ENCODE measurements around the gene IVL. TPM values are rescaled to one million over a fixed set of nuclear protein-coding genes. Genes with fewer than 3 reads are reported as not detected.

The IVL gene
- total and polyA plus RNA-seq, 4 donors, result 0.02 TPM; not detected in 3

DNA sequence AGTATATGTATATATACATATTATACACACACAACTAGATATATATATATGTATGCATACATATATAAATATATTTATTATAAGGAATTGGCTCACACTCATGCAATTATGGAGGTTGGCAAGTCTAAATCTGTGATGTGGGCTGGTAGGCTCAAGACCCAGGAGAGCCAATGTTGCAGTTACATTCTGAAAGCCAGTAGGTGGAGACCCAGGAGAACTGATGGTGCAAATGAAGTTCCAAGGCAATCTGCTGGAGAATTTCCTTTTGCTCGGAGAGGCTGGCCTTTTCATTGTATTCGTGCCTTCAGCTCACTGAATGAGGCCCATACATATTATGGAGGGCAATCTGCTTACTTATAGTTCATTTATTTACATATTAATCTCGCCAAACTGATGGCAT, 9.4 kb downstream of the IVL start:
- TF ChIP-seq, protein P1, sequence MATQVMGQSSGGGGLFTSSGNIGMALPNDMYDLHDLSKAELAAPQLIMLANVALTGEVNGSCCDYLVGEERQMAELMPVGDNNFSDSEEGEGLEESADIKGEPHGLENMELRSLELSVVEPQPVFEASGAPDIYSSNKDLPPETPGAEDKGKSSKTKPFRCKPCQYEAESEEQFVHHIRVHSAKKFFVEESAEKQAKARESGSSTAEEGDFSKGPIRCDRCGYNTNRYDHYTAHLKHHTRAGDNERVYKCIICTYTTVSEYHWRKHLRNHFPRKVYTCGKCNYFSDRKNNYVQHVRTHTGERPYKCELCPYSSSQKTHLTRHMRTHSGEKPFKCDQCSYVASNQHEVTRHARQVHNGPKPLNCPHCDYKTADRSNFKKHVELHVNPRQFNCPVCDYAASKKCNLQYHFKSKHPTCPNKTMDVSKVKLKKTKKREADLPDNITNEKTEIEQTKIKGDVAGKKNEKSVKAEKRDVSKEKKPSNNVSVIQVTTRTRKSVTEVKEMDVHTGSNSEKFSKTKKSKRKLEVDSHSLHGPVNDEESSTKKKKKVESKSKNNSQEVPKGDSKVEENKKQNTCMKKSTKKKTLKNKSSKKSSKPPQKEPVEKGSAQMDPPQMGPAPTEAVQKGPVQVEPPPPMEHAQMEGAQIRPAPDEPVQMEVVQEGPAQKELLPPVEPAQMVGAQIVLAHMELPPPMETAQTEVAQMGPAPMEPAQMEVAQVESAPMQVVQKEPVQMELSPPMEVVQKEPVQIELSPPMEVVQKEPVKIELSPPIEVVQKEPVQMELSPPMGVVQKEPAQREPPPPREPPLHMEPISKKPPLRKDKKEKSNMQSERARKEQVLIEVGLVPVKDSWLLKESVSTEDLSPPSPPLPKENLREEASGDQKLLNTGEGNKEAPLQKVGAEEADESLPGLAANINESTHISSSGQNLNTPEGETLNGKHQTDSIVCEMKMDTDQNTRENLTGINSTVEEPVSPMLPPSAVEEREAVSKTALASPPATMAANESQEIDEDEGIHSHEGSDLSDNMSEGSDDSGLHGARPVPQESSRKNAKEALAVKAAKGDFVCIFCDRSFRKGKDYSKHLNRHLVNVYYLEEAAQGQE (IDR thresholded peaks at IDR 0.05), result no peak
- TF ChIP-seq RAD21 (IDR thresholded peaks at IDR 0.05) (peak; percentile 64 to 71), JUND (IDR thresholded peaks at IDR 0.05) (no peak), TAF1 (conservative IDR thresholded peaks at IDR 0.05) (no peak), FOXA2 (IDR thresholded peaks at IDR 0.05) (no peak), EGR1 (IDR thresholded peaks at IDR 0.05; ENCODE audit: low read depth in 2 of 2) (no peak), HNF4A (conservative IDR thresholded peaks at IDR 0.05) (no peak), YY1 (IDR thresholded peaks at IDR 0.05) (no peak)
- TF ChIP-seq, protein P2, sequence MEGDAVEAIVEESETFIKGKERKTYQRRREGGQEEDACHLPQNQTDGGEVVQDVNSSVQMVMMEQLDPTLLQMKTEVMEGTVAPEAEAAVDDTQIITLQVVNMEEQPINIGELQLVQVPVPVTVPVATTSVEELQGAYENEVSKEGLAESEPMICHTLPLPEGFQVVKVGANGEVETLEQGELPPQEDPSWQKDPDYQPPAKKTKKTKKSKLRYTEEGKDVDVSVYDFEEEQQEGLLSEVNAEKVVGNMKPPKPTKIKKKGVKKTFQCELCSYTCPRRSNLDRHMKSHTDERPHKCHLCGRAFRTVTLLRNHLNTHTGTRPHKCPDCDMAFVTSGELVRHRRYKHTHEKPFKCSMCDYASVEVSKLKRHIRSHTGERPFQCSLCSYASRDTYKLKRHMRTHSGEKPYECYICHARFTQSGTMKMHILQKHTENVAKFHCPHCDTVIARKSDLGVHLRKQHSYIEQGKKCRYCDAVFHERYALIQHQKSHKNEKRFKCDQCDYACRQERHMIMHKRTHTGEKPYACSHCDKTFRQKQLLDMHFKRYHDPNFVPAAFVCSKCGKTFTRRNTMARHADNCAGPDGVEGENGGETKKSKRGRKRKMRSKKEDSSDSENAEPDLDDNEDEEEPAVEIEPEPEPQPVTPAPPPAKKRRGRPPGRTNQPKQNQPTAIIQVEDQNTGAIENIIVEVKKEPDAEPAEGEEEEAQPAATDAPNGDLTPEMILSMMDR (IDR thresholded peaks at IDR 0.05; ENCODE audit: low read depth, low read length, missing input control), result peak; percentile 30
- TF ChIP-seq, protein P3, sequence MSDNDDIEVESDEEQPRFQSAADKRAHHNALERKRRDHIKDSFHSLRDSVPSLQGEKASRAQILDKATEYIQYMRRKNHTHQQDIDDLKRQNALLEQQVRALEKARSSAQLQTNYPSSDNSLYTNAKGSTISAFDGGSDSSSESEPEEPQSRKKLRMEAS (IDR thresholded peaks at IDR 0.05), result no peak
- 18% methylated on average over 3 of the region's 3 CpGs for WGBS
- Histone ChIP-seq H3K4me3 (ENCODE audit: low read depth in 1 of 3, low read length in 3 of 3) (no peak overlapping the region), H3K27ac (ENCODE audit: low read depth in 1 of 2, low read length in 2 of 2) (no peak overlapping the region), H3K9ac (ENCODE audit: low read depth in 1 of 2, low read length in 2 of 2) (no peak overlapping the region), H3K9me3 (ENCODE audit: control insufficient read depth in 4 of 4, low read length in 3 of 4) (no peaks in the 10 kb centered on the region), H3K27me3 (ENCODE audit: control insufficient read depth in 4 of 4, insufficient read depth in 4 of 4, low read length in 3 of 4) (no peaks in the 10 kb centered on the region), H3K4me1 (ENCODE audit: control insufficient read depth in 4 of 4, insufficient read depth in 4 of 4, low read length in 3 of 4) (no peaks in the 10 kb centered on the region), H3K36me3 (ENCODE audit: control insufficient read depth in 4 of 4, insufficient read depth in 3 of 4, low read depth in 1 of 4, low read length in 3 of 4) (no peaks in the 10 kb centered on the region)
- no peak for DNase-seq (ENCODE audit: low spot score)

DNA sequence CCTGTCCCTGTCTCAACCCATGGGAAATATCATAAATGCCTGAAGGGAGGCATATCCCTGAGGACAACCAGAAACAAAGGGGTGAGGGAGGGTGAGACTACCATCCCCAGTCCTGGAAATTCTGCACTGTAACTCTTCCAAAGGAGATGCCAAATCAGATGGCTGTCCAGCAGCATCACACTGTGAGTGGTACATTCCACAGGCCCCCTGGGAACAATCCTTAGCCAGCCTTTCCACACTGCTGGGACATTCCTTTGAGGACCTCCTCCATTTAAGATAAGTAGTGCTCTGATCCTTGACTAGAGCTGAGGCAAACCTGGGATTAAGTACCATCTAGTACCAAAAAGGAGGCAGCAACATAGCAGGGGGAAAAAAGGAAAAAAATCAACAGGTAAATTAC, 10.7 kb downstream of the IVL start:
- DNase-seq (ENCODE audit: low spot score), result no peak
- Histone ChIP-seq H3K27ac (ENCODE audit: low read depth in 1 of 2, low read length in 2 of 2) (no peak overlapping the region), H3K4me3 (ENCODE audit: low read depth in 1 of 3, low read length in 3 of 3) (no peak overlapping the region), H3K9ac (ENCODE audit: low read depth in 1 of 2, low read length in 2 of 2) (no peak overlapping the region), H3K4me1 (ENCODE audit: control insufficient read depth in 4 of 4, insufficient read depth in 4 of 4, low read length in 3 of 4) (no peaks in the 10 kb centered on the region), H3K9me3 (ENCODE audit: control insufficient read depth in 4 of 4, low read length in 3 of 4) (no peaks in the 10 kb centered on the region), H3K27me3 (ENCODE audit: control insufficient read depth in 4 of 4, insufficient read depth in 4 of 4, low read length in 3 of 4) (no peaks in the 10 kb centered on the region), H3K36me3 (ENCODE audit: control insufficient read depth in 4 of 4, insufficient read depth in 3 of 4, low read depth in 1 of 4, low read length in 3 of 4) (no peaks in the 10 kb centered on the region)
- TF ChIP-seq, protein P1 (IDR thresholded peaks at IDR 0.05), result no peak
- TF ChIP-seq, protein P3 (IDR thresholded peaks at IDR 0.05), result no peak
- TF ChIP-seq FOXA2 (IDR thresholded peaks at IDR 0.05), result no peak
- TF ChIP-seq TAF1 (conservative IDR thresholded peaks at IDR 0.05), result no peak
- no peak for TF ChIP-seq JUND (IDR thresholded peaks at IDR 0.05)
- TF ChIP-seq HNF4A (conservative IDR thresholded peaks at IDR 0.05), result no peak
- no peak for TF ChIP-seq HNF4G (IDR thresholded peaks at IDR 0.05)
- TF ChIP-seq SP1 (IDR thresholded peaks at IDR 0.05), result no peak
- TF ChIP-seq GABPA (IDR thresholded peaks at IDR 0.05 in 1 of 2, conservative IDR thresholded peaks at IDR 0.05 in 1 of 2), result no peak
- TF ChIP-seq, protein P4, sequence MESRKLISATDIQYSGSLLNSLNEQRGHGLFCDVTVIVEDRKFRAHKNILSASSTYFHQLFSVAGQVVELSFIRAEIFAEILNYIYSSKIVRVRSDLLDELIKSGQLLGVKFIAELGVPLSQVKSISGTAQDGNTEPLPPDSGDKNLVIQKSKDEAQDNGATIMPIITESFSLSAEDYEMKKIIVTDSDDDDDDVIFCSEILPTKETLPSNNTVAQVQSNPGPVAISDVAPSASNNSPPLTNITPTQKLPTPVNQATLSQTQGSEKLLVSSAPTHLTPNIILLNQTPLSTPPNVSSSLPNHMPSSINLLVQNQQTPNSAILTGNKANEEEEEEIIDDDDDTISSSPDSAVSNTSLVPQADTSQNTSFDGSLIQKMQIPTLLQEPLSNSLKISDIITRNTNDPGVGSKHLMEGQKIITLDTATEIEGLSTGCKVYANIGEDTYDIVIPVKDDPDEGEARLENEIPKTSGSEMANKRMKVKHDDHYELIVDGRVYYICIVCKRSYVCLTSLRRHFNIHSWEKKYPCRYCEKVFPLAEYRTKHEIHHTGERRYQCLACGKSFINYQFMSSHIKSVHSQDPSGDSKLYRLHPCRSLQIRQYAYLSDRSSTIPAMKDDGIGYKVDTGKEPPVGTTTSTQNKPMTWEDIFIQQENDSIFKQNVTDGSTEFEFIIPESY (IDR thresholded peaks at IDR 0.05), result no peak
- TF ChIP-seq RXRA (IDR thresholded peaks at IDR 0.05), result no peak
- no peak for TF ChIP-seq FOXA1 (IDR thresholded peaks at IDR 0.05)

Data from liver (tissue), 9 donors.